Measurements from ENCODE around the gene GSDME.

DNA sequence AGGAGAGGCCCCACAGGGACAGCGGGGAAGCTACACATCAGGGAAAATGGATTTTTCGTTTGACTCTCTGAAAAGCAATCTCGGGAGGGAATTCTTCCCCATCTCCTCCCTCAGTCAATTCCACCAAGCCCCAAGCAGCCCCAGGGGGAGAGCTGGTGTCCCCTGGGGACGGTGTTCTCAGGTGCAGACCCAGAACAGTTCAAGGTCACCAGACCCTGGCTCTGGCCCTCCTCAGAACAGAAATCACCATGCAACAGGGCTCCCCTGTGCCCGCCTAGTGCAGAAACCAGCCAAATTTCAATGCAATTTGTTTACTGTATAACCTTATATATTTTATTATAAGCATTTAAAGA, 34.1 kb downstream of the GSDME start:
- TF ChIP-seq, protein P1, sequence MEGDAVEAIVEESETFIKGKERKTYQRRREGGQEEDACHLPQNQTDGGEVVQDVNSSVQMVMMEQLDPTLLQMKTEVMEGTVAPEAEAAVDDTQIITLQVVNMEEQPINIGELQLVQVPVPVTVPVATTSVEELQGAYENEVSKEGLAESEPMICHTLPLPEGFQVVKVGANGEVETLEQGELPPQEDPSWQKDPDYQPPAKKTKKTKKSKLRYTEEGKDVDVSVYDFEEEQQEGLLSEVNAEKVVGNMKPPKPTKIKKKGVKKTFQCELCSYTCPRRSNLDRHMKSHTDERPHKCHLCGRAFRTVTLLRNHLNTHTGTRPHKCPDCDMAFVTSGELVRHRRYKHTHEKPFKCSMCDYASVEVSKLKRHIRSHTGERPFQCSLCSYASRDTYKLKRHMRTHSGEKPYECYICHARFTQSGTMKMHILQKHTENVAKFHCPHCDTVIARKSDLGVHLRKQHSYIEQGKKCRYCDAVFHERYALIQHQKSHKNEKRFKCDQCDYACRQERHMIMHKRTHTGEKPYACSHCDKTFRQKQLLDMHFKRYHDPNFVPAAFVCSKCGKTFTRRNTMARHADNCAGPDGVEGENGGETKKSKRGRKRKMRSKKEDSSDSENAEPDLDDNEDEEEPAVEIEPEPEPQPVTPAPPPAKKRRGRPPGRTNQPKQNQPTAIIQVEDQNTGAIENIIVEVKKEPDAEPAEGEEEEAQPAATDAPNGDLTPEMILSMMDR (IDR thresholded peaks at IDR 0.05) = no peak
- TF ChIP-seq POLR2A (IDR thresholded peaks at IDR 0.05) (no peak), EP300 (IDR thresholded peaks at IDR 0.05) (no peak), POLR2AphosphoS5 (IDR thresholded peaks at IDR 0.05) (no peak)
